HG02870 (cell line): ENCODE data around the gene SURF2.

Experiments used
- ATAC-seq: cut with Tn5 transposase; IDR thresholded peaks from one replicate; pipeline ENCODE4 v1.9.1; 2021; ENCODE audit warnings: mild to moderate bottlenecking, moderate library complexity; ENCODE audit not compliant: unreplicated experiment

Gene SURF2

DNA sequence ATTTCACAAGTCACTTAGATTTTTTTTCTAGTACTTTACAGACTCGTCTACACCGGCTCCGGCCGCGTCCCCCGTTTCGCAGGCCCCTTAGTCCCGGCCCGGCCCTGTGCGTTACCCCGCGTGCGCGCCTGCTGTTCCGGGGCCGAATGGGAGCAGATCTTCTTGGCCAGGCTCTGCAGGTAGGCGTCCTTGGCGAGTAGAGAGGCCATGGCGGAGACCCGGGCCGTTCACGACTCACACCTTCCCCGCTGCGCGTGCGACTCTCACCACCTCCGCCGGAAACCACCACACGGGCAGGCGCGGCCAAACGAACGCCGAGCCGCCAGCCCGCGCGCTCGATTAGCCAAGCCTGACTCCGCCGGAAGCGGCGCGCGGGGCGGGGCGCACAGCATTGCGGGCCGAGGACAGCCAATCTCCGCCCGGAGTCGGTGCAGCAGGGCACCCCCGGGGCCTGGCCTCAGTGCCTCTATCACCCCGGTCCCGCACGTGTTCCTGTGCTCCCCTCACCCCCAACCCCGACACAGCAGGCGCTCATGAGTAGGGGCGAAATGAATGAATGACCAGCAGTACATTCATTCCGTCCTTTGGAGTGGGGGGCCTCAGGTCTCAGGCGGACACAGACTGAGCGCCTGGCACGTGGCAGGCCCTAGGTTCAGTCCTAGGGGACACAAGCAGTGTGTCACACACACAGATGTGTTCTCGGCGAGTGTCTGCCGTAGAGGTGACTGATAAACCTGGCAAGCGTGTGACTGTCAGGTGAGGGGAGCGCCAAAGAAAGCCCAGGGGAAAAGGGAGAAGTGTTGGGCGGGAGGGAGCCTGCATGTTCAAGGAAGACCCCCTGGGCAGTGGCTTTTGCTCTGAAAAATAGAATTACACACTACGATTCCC lies 20.2 kb upstream of the SURF2 start, which contains the start of gene SURF6:
TSS of gene SURF6 (minus strand) at position 265 of the 888 bp plus-strand sequence. CDS start at position 209, 56 bp downstream.
- ATAC-seq = peak; percentile 64

DNA sequence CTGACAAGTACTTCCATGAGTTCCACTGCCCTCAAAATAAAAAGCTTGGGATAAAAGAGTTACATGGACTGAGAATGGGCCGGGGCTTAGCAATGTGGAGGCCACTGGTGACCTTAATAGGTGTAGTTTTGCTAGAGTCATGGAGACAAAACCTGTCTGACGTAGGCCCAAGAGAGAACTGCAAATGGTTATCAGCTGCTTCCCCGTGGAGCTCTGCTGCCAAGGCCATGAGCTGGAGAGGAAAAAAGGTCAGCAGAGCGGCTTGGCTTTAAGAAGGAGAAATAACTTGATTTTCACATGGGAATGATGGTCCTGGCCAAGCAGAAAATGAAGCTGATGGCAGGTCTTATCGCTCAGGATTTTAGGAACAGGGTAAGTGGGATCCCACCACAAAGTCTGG lies 16.7 kb upstream of the SURF2 start:
- no peak for ATAC-seq

DNA sequence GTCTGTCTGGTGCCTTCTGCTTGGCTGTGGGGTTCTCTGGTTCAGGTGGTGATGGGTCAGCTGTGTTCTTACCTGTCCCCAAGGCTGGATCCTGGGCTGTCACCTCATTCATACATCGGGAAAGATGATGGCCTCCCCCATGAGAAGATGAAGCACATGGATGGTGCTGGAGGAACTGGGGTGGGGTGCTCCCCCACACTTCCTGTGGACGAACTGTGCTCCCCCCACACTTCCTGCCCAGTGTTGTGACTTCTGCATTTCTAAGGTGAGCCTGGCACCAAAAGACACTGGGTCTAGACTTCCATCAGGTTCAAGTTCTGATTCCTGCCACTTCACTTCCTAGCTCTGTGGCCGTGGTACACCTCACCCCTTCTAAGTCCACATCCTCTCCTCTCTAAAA lies 16.1 kb upstream of the SURF2 start:
- no peak for ATAC-seq

DNA sequence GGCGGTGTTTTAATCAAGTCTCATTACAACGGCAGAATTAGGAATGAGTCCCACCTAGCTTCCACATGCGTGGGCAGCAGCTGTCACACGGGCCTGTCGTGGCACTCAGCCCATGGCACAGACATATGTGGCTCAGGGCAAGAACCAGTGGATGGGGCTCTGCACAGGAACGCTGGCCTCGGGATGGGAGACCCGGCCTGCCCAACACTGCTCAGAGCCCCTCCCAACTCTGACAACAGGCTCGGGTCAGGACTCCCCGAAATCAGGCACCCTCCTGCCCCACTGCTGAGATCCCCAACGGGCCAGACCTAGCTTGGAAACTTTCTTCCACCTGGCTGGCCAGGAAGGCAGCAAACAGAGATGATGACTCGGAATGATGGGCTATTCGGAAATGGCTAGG lies 15.4 kb upstream of the SURF2 start:
- no peak for ATAC-seq

DNA sequence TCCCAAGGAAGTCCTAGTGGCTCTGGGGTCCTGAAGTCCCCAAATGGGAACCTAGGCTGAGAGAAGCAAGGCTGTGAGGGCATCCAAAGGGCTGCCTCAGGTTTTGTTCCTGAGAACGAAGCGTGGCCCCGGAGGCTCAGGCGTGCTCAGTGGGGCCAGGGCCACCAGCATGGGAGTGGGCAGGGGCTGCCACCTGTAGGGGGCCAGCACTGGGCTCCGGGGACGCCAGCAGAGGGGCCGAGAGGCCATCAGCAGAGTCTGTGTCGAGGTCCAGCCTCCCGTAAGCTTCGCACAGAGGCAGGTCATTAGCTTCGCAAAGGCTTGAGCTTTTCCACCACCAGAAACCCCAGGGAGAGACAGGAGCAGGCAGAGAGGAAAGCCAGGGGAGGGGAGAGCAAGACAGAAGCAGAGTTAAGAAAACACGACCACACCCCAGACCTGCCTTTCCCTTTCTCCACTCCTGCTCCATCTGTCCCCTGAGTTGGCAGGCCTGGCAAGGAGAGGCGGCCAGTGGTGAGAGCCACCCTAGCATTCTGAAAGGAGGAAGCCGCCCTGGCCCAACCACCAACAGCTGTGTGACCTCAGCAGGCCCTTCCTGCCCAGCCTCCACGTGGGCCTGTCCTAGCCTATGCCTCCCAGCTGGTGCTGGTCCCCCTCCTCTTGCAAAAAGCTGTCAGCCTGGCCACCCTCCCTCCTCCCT lies 14.8 kb upstream of the SURF2 start:
- no peak for ATAC-seq

DNA sequence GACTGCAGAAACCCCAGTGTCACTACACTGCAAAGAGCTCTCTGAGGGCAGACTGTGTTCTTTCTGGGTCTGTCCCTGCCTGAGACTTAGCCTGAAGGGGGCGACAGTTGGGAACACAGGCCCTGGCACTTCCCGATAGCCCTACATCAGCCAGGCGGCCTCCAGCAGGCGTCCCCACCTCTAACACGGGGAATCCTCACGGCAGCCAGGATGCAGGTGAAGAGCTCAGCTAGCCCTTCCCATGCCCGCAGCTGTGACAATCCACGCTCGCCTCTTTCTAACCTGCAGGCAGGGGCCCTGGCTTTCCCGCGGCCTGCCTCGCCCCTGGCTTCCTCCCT lies 14.3 kb upstream of the SURF2 start:
- ATAC-seq = no peak

DNA sequence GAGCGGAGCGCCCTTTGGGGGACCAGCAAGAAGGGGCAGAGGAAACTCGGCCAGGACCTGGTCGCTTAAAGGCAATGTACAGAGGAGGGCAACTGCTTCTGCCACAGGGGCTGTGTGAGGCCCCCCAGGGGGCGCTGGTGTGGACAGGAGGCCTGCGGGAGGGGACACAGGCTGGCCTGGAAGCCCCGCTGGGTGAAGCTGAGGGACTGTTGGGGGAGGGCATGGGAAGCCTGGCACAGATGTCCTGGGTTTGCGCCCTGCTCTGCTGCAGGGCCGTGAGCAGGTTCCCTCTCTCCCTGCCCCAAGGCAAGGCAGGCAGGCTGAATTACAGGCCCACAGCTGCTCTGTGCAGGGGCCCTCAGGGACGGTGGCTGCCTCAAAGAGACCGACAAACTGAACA lies 13.8 kb upstream of the SURF2 start:
- ATAC-seq = no peak

DNA sequence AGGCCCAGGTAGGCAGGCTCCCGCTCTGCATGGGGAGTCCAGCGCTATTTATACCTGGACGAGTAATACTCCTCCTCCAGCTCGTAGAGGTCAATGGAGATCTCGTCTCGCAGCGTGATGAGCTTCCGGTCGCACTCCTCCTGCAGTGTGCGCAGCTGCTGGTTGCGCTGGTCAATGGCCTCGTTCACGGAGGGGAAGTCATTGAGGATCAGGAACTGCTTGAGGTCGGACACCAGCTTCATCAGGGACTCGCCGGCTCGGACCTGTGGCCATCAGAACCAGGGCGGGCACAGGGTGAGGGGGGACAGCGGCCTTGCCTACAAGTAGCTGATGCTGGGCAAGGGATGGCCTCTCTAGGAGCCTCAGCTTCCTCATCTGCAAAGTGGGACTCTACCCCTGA lies 12.3 kb upstream of the SURF2 start:
- ATAC-seq = no peak

DNA sequence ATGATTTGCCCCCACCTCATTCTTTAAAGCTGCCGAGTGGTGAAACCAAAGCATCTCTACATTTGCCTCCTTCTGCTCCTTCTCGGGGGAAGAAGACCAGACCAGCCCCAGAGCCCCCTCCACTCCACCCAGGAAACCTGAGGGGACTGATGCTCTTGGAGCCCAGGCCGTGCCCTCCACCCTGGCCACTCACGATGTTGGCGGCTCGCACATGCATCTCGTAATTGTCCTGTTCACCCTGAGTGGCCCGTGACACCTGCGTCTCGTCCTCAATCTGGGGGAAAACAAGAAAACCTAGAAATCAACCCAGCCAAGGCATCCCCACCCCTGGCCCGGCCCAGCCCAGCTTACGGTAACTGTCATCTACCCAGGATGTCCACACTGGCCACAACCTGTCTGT lies 11.4 kb upstream of the SURF2 start:
- ATAC-seq = no peak

DNA sequence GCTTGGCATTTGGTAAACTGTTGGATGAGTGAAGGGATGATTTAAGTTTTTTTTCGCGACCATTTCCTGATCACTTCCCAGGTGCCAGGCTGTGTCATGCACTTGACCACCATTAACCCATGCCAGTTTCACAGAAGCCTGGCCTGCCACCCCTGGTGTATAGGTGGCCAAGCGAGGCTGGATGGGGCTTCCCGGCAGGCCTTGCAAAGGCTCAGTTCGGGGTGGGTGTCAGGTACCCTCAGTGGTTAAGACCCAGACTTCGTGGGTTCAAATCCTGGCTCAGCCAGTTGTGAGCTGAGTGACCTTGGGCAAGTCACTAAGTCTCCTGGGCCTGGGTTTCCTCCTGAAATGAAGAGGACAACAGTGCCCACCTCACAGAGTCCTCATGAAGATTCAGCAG lies 10.8 kb upstream of the SURF2 start:
- no peak for ATAC-seq

DNA sequence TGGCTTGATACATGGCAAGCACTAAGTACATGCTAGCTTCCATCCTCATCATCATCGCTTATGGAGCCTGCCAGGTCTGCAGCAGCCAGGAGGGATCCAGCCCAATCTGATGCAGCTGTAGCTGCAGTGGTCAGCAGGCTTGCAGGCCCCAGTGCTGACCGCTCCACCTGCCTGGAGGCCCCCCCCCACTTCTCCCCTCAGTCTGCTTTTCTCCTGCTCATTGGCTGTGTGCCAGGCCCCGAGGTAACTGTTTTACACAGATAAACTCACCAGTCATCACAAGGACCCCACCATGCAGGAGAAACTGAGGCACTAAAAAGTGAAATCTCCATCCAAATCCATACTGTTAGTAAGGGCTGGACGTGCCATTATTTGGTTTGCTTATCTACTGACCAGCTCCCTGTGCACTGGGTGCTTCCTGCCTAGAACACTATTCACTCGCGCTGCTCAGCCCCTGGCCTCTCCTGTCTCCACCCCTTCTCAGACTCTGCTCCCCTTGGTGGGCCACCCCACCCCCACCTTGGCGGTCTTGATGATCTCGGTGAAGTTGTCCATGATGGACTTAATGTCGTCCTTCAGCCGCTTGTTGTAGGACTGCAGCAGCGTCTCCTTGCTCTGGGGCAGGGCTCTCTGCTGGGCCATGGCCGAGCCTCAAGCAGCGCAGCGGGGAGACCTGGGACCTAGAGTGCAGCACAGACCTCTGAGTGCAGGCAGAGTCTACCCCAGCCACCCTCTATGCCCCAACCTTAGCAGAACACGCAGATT lies 10.1 kb upstream of the SURF2 start:
- ATAC-seq = no peak

DNA sequence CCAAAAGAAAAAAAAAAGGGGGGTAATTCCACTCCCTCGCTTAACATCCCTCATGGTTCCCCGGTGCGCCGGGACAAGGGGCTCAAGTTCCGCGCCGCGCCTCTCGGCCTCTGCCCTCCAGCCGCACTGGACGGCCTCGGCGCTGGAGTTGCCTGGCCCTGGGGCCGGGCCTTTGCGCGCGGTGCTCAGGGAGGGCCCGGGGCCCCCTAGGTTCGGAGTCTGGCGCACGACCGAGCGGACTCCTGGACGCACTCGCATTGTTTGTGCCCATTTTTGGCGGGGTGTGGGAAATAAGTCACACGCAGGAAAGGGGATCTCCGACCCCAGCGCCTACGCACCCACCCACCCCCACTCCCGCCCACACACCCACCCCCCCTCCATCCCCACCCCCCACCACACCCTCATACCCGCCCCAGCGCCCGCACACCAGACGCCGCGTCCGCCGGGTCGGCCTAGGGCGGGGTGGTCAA lies 8.8 kb upstream of the SURF2 start:
- peak; percentile 34 for ATAC-seq

DNA sequence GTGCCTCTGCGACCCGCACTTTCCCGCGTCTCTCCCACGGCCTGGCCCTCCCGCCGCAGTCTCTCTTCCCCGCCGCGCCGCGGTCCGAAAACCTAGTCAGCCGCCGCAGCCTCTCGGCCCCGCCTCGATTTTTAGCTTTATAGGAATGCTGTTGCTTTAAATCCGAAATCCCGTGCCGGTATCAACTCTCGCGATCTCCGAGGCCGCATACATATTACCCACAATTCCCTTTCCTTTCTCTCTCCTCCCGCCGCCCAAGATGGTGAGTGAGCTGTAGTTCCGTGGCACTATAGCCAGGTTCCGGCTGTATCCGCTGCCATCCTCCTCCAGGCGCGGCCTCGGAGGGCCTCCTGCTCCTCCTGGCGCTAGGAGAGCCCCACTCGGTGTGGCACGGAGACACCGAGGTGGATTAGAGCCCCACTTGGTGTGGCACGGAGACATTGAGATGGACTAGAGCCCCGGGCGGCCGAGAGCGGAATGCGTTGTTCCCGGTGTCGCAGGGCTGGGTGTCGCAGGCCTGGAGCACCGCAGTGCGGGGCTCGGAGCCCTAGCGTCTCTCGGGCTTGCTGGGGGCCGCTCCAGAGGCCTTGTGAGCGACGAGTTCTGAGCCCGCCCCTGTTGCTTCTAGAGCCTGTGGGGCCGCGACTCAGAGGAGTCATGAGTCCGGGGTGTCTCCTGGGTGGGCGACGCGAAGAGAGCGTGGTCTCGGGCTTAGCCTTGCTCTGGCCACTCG lies 8.2 kb upstream of the SURF2 start, which contains the start of the genes MED22 and RPL7A:
TSS of gene MED22 (minus strand) at position 147 of the 733 bp plus-strand sequence. CDS start 1,469 bp downstream, outside the sequence.
TSS of gene RPL7A (plus strand) at position 234 of the 733 bp plus-strand sequence. CDS start at position 260, 26 bp downstream.
- peak; percentile 51 for ATAC-seq

DNA sequence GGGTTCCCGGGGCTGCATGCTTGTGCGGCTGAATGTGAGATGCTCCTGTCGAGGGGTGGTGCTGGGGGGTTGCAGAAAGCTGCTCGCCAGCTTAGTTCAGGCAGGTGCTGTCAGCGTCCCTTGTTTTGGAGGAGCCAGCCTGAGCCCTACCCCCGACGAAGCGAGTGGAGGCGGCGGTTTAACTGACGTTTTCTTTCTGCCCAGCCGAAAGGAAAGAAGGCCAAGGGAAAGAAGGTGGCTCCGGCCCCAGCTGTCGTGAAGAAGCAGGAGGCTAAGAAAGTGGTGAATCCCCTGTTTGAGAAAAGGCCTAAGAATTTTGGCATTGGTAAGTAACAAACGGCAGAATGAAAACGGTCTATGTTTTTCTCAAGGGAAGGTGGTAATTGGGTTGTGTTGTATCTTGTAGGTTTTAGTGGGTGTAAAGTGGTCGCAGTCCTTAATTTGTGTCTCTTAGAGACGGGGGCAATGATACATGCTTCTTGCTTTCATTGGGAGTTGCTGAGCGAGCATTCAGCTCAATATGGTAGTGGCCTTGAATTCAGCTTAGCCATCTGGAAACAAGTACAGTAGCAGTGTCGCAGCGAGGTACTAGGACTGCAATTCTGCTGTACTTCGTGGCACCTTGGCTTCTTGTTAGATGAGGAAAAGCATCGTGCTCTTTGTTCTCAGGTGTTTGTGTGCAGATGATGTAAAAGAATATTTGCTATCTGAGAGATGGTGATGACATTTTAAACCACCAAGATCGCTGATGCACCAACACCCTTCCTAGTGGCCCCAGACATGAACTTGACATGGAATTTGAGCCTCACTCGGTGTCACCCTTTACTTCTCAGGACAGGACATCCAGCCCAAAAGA lies 7.4 kb upstream of the SURF2 start:
- no peak for ATAC-seq

DNA sequence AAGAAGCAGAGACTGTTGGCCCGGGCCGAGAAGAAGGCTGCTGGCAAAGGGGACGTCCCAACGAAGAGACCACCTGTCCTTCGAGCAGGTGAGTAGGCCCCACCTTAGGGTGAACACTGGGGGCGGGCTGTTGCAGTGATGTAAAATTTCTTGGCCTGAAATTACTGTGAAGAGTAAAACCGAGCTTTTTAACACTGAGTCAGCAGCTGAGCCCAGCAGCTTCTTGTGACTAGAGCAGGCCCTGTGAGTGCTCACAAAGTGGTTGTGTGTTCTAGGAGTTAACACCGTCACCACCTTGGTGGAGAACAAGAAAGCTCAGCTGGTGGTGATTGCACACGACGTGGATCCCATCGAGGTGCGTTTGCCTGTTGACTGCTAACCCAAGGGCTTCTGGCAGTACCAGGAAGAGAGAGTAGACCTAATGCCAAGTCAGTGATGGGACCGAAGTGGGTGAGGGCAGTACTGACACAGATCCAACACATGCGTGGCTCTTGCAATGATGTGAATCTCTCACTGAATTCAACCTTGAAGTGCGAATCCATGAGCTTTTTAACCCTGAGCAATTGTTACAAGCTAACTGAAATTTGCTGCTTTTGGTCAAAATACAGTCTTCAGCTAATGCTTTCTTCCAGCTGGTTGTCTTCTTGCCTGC lies 6.3 kb upstream of the SURF2 start:
- ATAC-seq = no peak

DNA sequence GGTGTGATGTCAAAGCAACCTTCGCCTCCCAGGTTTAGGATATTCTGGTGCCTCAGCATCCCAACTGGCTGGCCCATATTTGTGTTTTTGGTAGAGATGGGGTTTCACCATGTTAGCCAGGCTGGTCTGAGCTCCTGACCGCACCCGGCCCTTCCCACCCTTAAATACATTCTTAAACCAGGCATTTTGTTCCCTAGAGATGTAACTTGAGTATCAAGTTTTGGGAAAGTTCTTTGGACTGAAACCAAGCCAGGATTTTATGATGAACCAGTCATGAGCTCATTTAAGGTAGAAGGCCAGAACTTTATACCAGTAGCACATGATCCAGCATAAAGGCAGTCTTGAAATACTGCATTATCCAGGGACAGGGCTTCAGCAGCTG lies 4.8 kb upstream of the SURF2 start:
- ATAC-seq = no peak

DNA sequence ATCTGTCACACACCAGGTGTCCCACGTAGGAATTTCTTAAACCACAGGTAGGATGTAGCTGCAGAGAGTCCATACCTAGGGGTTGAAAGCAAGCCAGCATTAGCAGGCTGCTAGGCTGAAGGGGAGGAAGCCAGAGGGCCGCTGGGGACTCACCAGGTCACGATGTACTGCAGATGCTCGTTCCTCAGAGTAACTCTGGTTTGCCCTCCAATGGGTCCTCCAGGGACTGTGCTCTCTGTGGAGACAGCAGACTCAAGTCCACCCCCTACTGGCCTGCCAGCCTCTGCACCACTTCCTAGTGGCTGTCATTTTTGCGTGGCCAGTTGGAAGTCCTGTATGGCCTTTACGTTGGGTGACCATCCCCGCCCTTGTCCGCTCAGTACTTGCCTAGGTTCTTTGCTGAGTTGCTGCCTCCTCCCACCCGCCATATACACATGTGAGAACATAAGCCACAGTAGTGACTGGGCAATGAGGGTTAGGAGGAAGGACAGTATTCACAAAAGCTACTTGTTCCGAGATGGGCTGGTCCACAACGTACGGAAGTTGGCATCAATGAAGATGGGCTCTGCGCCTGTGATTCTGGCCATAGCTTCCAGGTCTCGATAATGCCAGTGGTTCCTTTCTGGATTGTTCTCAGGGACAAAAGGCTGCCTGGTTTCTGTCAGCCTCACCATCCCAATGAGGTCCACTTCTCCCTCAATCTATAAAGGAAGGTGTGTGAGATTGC lies 4.3 kb upstream of the SURF2 start:
- no peak for ATAC-seq

DNA sequence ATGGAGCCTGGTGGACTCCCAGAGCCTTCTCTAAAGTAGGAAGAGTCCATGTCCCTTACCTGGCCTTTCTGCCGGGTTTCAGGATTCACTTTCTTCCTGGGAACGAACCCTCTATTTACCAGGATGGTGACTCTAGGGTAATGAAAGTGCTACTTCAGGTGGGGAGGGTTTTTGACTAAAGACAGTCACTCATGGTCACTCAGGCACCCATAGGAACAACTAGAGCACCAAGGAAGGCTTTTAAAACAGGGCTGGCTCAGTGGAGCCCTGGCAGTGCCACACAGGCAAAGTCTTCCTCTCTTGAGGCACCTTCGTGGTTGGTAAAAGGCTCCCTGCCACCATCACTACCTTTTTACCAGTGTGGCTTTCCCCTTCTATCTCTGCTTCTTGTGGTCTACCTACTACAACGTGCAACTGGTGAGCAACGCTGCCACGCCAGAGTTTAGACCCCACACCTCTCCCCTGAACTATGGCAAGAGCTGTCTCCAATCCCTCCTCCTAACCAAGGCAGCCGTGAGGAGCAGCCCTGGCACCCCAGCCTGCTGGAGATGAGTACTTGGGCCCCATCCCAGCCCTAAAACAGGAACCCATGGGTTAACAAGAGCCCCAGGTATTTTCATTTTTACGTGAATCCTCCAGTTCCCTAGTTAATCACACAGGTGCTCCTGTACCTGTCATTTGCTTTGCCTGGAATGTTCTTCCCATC lies 3.6 kb upstream of the SURF2 start:
- no peak for ATAC-seq
